Camera-type eye (tissue), 1 donor: ENCODE results near the gene GAB4. TPM values are rescaled to one million over a fixed set of nuclear protein-coding genes. Genes with fewer than 3 reads are reported as not detected.

ENCODE experiments used
- total RNA-seq: library from RNA; depleted of rRNA; stranded (reverse); fragments of >200 nt; gene quantifications from one replicate; pipeline ENCODE4 v1.2.3, GENCODE V29; 2014

GAB4 gene, protein sequence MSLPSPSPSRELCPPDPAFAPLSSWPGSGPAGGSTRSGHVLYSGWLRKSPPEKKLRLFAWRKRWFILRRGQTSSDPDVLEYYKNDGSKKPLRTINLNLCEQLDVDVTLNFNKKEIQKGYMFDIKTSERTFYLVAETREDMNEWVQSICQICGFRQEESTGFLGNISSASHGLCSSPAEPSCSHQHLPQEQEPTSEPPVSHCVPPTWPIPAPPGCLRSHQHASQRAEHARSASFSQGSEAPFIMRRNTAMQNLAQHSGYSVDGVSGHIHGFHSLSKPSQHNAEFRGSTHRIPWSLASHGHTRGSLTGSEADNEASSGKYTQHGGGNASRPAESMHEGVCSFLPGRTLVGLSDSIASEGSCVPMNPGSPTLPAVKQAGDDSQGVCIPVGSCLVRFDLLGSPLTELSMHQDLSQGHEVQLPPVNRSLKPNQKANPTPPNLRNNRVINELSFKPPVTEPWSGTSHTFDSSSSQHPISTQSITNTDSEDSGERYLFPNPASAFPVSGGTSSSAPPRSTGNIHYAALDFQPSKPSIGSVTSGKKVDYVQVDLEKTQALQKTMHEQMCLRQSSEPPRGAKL
- total RNA-seq = not detected

DNA sequence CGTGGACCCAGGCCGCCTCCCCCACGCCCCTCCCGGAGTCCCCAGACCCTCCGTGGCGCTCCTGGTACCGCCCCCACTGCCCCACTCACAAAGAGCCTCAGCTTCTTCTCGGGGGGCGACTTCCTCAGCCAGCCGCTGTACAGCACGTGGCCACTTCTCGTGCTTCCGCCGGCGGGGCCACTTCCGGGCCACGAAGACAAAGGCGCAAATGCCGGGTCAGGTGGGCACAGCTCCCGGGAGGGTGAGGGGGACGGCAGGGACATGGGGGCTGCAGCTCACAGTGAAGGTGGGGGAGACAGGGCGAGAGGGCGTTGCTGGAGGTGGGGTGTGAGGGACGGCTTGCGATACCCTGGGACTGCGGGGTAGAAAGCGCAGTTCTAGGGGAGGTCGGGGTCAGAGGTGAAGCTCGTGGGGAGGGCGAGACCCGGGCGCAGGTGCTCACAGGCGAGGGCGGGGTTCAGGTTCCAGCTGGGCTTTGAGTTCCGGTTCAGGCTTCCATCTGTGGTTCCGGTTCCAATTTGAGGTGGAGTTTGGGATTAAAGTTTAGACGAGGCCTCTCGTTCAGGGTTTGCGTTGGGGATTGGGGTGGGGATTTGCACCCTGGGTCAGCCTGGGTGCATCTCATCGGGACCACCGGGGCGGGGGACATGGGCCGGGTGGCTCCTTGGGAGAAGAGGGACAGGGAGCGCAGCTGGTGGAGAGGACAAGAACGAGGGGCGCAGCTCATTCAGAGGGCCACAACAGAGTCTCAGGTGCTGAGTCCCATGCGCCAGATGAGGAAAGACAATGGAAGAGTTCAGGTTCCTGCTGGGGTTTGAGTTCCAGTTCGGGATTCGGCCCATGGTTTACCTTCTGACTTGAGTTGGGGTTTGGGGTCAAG lies at the start of gene GAB4:
Gene GAB4 (minus strand): TSS at position 371 of the 880 bp plus-strand sequence. CDS start 108 bp downstream, at position 263.

Other genes starting within 250 kb of the GAB4 start
- gene XKR3, start 182.8 kb downstream of the GAB4 start, total RNA-seq = not detected
- gene IL17RA, start 76.8 kb upstream of the GAB4 start, total RNA-seq = 4.3 TPM
- 7.1 TPM for gene TMEM121B, start 113.1 kb upstream of the GAB4 start, total RNA-seq
- 38.3 TPM for gene HDHD5, start 151.1 kb upstream of the GAB4 start, total RNA-seq
- 12.0 TPM for gene ADA2, start 211.2 kb upstream of the GAB4 start, total RNA-seq